Brain microvascular endothelial cell (primary cell): ENCODE measurements around the gene LRRC27.

Experiments used
- DNase-seq: peaks from one replicate; pipeline ENCODE4 v3.0.0-alpha.2; 2020
- H3K27ac ChIP-seq: fragments of 250-450 bp; sonication (Bioruptor Pico); 2 replicates; pipeline ENCODE4 v1.5.1; 2020; ENCODE audit warnings: mild to moderate bottlenecking, moderate library complexity
- H3K27me3 ChIP-seq: fragments of 250-450 bp; sonication (Bioruptor Pico); replicated peaks from 2 replicates; pipeline ENCODE4 v1.5.1; 2020; ENCODE audit warnings: mild to moderate bottlenecking
- H3K36me3 ChIP-seq: fragments of 250-450 bp; sonication (Bioruptor Pico); replicated peaks from 2 replicates; pipeline ENCODE4 v1.5.1; 2020; ENCODE audit warnings: mild to moderate bottlenecking
- H3K4me3 ChIP-seq: 2 replicates; pipeline ENCODE4 v1.5.1; 2011; ENCODE audit warnings: low read depth, mild to moderate bottlenecking, control low read depth, low read length, moderate library complexity
- CTCF ChIP-seq: IDR thresholded peaks from 2 replicates; pipeline ENCODE4 v1.5.1; 2011; ENCODE audit warnings: low read depth, mild to moderate bottlenecking, moderate library complexity, low read length, control low read depth, inconsistent platforms; ENCODE audit errors: missing control alignments
- in situ Hi-C: cut with HindIII; loops from 2 replicates; pipeline ENCODE4 v1.10.0; 2017; ENCODE audit warnings: low sequenced_read_pairs, low pct_ligation_motif_present

Gene LRRC27

GRCh38 chr10:132346806-132347205 lies 14.8 kb downstream of the LRRC27 start:
- no peak for DNase-seq
- no peak for TF ChIP-seq CTCF
- in situ Hi-C loops: no loop called here
- Histone ChIP-seq H3K4me3 (no peak overlapping the region), H3K36me3 (no peaks in the 10 kb centered on the region), H3K27me3 (no peaks in the 10 kb centered on the region), H3K27ac (no peak overlapping the region)

GRCh38 chr10:132347211-132347930 lies 15.4 kb downstream of the LRRC27 start:
- Histone ChIP-seq H3K4me3 (no peak overlapping the region), H3K36me3 (no peaks in the 10 kb centered on the region), H3K27me3 (no peaks in the 10 kb centered on the region), H3K27ac (no peak overlapping the region)
- in situ Hi-C loops: no loop called here
- no peak for TF ChIP-seq CTCF
- no peak for DNase-seq

- in situ Hi-C loops: no loop called here
- no peak overlapping the region for H3K27ac ChIP-seq
- no peaks in the 10 kb centered on the region for H3K36me3 ChIP-seq
- no peak for TF ChIP-seq CTCF
- no peaks in the 10 kb centered on the region for H3K27me3 ChIP-seq
- DNase-seq: no peak
- no peak overlapping the region for H3K4me3 ChIP-seq
Observed at GRCh38 chr10:132347931-132348267, 15.9 kb downstream of the LRRC27 start.

GRCh38 chr10:132349766-132350165 lies 17.8 kb downstream of the LRRC27 start:
- no peaks in the 10 kb centered on the region for H3K36me3 ChIP-seq
- no peaks in the 10 kb centered on the region for H3K27me3 ChIP-seq
- no peak for TF ChIP-seq CTCF
- no peak for DNase-seq
- no peak overlapping the region for H3K27ac ChIP-seq
- H3K4me3 ChIP-seq: no peak overlapping the region
- in situ Hi-C loops: no loop called here

GRCh38 chr10:132350391-132350790 lies 18.4 kb downstream of the LRRC27 start:
- no peaks in the 10 kb centered on the region for H3K36me3 ChIP-seq
- no peak overlapping the region for H3K27ac ChIP-seq
- in situ Hi-C loops: no loop called here
- no peak for DNase-seq
- TF ChIP-seq CTCF: no peak
- H3K27me3 ChIP-seq: no peaks in the 10 kb centered on the region
- no peak overlapping the region for H3K4me3 ChIP-seq

- H3K4me3 ChIP-seq: no peak overlapping the region
- no peaks in the 10 kb centered on the region for H3K36me3 ChIP-seq
- no peaks in the 10 kb centered on the region for H3K27me3 ChIP-seq
- DNase-seq: no peak
- TF ChIP-seq CTCF: no peak
- in situ Hi-C loops: no loop called here
- no peak overlapping the region for H3K27ac ChIP-seq
Observed at GRCh38 chr10:132350946-132351345, 19.0 kb downstream of the LRRC27 start.
